ENCODE data around the gene VAC14. TPM values are rescaled to one million over a fixed set of nuclear protein-coding genes. Genes with fewer than 3 reads are reported as not detected.

VAC14 gene
- total and polyA plus RNA-seq, 2 experiments from 2014 or later = 62.8 to 63.9 TPM

- DNase-seq (ENCODE audit: low read depth in 1 of 2, low spot score in 1 of 2) = no peak
- Histone ChIP-seq H3K36me3 (no peaks in the 10 kb centered on the region), H3K4me3 (no peak overlapping the region), H3K4me1 (ENCODE audit: low read depth) (peaks cover 59% of the 10 kb centered on the region), H3K27me3 (no peaks in the 10 kb centered on the region), H3K9me3 (ENCODE audit: low read depth) (no peaks in the 10 kb centered on the region), H3K27ac (peak overlapping the region; percentile 87)
- no peak for TF ChIP-seq CTCF (IDR thresholded peaks at IDR 0.05; ENCODE audit: low read depth, low read length)
These were observed 90.3 kb downstream of the VAC14 start for GRCh38 chr16:70710422-70711210.

- TF ChIP-seq CTCF (IDR thresholded peaks at IDR 0.05; ENCODE audit: low read depth, low read length) = no peak
- no peaks in the 10 kb centered on the region for H3K9me3 ChIP-seq (ENCODE audit: low read depth)
- no peak for DNase-seq (ENCODE audit: low read depth in 1 of 2, low spot score in 1 of 2)
These were observed 91.0 kb downstream of the VAC14 start for GRCh38 chr16:70709942-70710341.

GRCh38 chr16:70709457-70709856, 91.5 kb downstream of the VAC14 start:
- peaks cover 48% of the 10 kb centered on the region for H3K4me1 ChIP-seq (ENCODE audit: low read depth)
- no peaks in the 10 kb centered on the region for H3K27me3 ChIP-seq
- no peak overlapping the region for H3K27ac ChIP-seq
- no peaks in the 10 kb centered on the region for H3K9me3 ChIP-seq (ENCODE audit: low read depth)
- no peak overlapping the region for H3K4me3 ChIP-seq
- H3K36me3 ChIP-seq = no peaks in the 10 kb centered on the region
- no peak for TF ChIP-seq CTCF (IDR thresholded peaks at IDR 0.05; ENCODE audit: low read depth, low read length)
- DNase-seq (ENCODE audit: low read depth in 1 of 2, low spot score in 1 of 2) = no peak

More at GRCh38 chr16:70709942-70710341, 91.0 kb downstream of the VAC14 start:
- Histone ChIP-seq H3K36me3 (no peaks in the 10 kb centered on the region), H3K4me3 (no peak overlapping the region), H3K4me1 (ENCODE audit: low read depth) (peaks cover 52% of the 10 kb centered on the region), H3K27ac (no peak overlapping the region), H3K27me3 (no peaks in the 10 kb centered on the region)

GRCh38 chr16:70708366-70709246, 92.4 kb downstream of the VAC14 start:
- H3K4me3 ChIP-seq = no peak overlapping the region
- no peak for DNase-seq (ENCODE audit: low read depth in 1 of 2, low spot score in 1 of 2)
- no peaks in the 10 kb centered on the region for H3K36me3 ChIP-seq
- H3K4me1 ChIP-seq (ENCODE audit: low read depth) = peaks cover 45% of the 10 kb centered on the region
- no peaks in the 10 kb centered on the region for H3K27me3 ChIP-seq
- no peak overlapping the region for H3K27ac ChIP-seq
- no peak for TF ChIP-seq CTCF (IDR thresholded peaks at IDR 0.05; ENCODE audit: low read depth, low read length)
- H3K9me3 ChIP-seq (ENCODE audit: low read depth) = no peaks in the 10 kb centered on the region

- Histone ChIP-seq H3K36me3 (no peaks in the 10 kb centered on the region), H3K9me3 (ENCODE audit: low read depth) (no peaks in the 10 kb centered on the region), H3K27ac (no peak overlapping the region), H3K4me3 (no peak overlapping the region), H3K4me1 (ENCODE audit: low read depth) (peaks cover 45% of the 10 kb centered on the region), H3K27me3 (no peaks in the 10 kb centered on the region)
- no peak for TF ChIP-seq CTCF (IDR thresholded peaks at IDR 0.05; ENCODE audit: low read depth, low read length)
- peak in 1 of 2 donors; percentile 56 for DNase-seq (ENCODE audit: low read depth in 1 of 2, low spot score in 1 of 2)
These were observed 94.0 kb downstream of the VAC14 start for GRCh38 chr16:70706948-70707465.

Measured in cardiac muscle cell (in vitro differentiated cells and primary cell).